Measurements from ENCODE around the gene TYW5. TPM values are rescaled to one million over a fixed set of nuclear protein-coding genes. Genes with fewer than 3 reads are reported as not detected.

TYW5 gene
- total and polyA plus RNA-seq, 12 donors: 4.6 to 16.9 (median 7.9) TPM

GRCh38 chr2:199911052-199911876, 44.0 kb downstream of the TYW5 start, which contains the start of gene C2orf69:
Gene C2orf69, plus strand, starts transcription at chr2:199911293. Its CDS starts 146 bp downstream, at chr2:199911439.
- peak; percentile 86 to 94 for TF ChIP-seq POLR2A (IDR thresholded peaks at IDR 0.05)
- peak in 3 of 6 experiments; percentile 10 to 27 (median 15) for TF ChIP-seq CTCF (IDR thresholded peaks at IDR 0.05)
- intact Hi-C loops (cut with DNase I): no loop called here

DNA sequence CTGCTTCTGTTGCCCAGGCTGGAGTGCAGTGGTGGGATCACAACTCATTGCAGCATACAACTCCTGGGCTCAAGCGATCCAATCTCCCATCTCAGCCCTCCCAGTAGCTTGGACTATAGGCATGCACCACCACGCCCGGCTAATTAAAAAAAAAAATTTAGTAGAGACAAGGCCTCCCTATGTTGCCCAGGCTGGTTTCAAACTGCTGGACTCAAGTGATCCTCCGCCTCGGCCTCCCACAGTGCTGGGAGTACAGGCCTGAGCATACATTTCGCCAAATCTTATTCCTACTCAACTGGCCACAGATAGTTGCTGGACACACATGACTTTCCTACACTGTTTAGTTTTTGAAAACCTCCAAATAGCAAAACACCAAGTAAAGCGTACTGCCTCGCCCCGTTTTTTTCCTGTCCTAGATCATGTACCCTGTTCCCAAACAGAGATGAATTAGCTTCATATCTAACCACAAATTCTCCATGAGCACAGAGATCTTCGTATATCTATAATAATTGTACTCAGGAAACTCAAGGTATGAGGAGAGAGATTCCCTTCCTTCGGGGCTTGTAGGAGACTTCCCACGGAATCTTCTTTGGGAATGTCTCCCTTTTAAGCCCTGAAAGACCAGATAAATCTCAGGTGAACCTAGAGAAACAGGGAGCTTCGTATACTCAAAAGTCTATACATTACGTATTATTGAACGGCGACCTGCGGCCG, 44.8 kb downstream of the TYW5 start:
- Histone ChIP-seq H3K4me1 (replicated peaks in 1 of 2) (peaks cover 9 to 32% of the 10 kb centered on the region in 2 donors), H3K9me3 (replicated peaks in 1 of 3) (no peaks in the 10 kb centered on the region), H3K27ac (peak overlapping the region in 2 of 5 donors; percentile 98), H3K4me3 (peak overlapping the region in 2 of 4 donors; percentile 65 to 95), H3K27me3 (no peaks in the 10 kb centered on the region), H3K36me3 (replicated peaks in 1 of 2) (no peaks in the 10 kb centered on the region)
- TF ChIP-seq CTCF (IDR thresholded peaks at IDR 0.05): no peak
- no peak for TF ChIP-seq POLR2A (IDR thresholded peaks at IDR 0.05)
- intact Hi-C loops (cut with DNase I): no loop called here
- 45 to 53% (median 50%) methylated on average over 16 to 18 of the region's 18 CpGs for WGBS, 4 donors
- no peak for DNase-seq

More at GRCh38 chr2:199911052-199911876, 44.0 kb downstream of the TYW5 start, which contains the start of gene C2orf69:
- Histone ChIP-seq H3K4me3 (peak within 1 kb of the TSS; percentile 65 to 95 (median 86)), H3K4me1 (replicated peaks in 1 of 2) (peaks cover 9 to 32% of the 10 kb centered on the region in 2 donors), H3K27me3 (no peaks in the 10 kb centered on the region), H3K36me3 (replicated peaks in 1 of 2) (no peaks in the 10 kb centered on the region), H3K9me3 (replicated peaks in 1 of 3) (no peaks in the 10 kb centered on the region), H3K27ac (peak within 1 kb of the TSS; percentile 88 to 98 (median 98))
- 0 to 1% (median 0%) methylated on average over 32 to 85 of the region's 85 CpGs for WGBS, 4 donors
- peak; percentile 96 to 99 (median 98) for DNase-seq

GRCh38 chr2:199907008-199907714, 48.1 kb downstream of the TYW5 start:
- no peaks in the 10 kb centered on the region for H3K36me3 ChIP-seq (replicated peaks in 1 of 2)
- peaks cover 8 to 13% of the 10 kb centered on the region in 2 donors for H3K4me1 ChIP-seq (replicated peaks in 1 of 2)
- no peak for TF ChIP-seq CTCF (IDR thresholded peaks at IDR 0.05)
- no peak for TF ChIP-seq POLR2A (IDR thresholded peaks at IDR 0.05)
- WGBS, 4 donors: 79 to 87% (median 82%) methylated on average over 2 of the region's 2 CpGs
- intact Hi-C loops (cut with DNase I): no loop called here
- no peak overlapping the region for H3K27ac ChIP-seq
- H3K27me3 ChIP-seq: no peaks in the 10 kb centered on the region
- H3K4me3 ChIP-seq: no peak overlapping the region
- no peak for DNase-seq
- no peaks in the 10 kb centered on the region for H3K9me3 ChIP-seq (replicated peaks in 1 of 3)
